HepG2 (cell line): ENCODE measurements around the gene NGEF. TPM values are rescaled to one million over a fixed set of nuclear protein-coding genes. Genes with fewer than 3 reads are reported as not detected.

Source experiments
- CTCF ChIP-seq: sonication (generic); formaldehyde crosslinking; IDR thresholded peaks from 2 replicates; pipeline ENCODE4 v1.5.0; 2020; ENCODE audit warnings: mild to moderate bottlenecking, missing genetic modification reagents, moderate library complexity
- ERF ChIP-seq: IDR thresholded peaks from 2 replicates; pipeline ENCODE4 v1.6.1; 2018; ENCODE audit warnings: missing biosample characterization, missing genetic modification reagents
- FOXP4 ChIP-seq: sonication (generic); formaldehyde crosslinking; IDR thresholded peaks from 2 replicates; pipeline ENCODE4 v1.4.0; 2020; ENCODE audit warnings: missing genetic modification reagents
- GATAD2A ChIP-seq: IDR thresholded peaks from 2 replicates; pipeline ENCODE4 v1.6.1; 2016
- GPBP1L1 ChIP-seq: sonication (generic); formaldehyde crosslinking; IDR thresholded peaks from 2 replicates; pipeline ENCODE4 v1.5.0; 2020; ENCODE audit warnings: mild to moderate bottlenecking, missing genetic modification reagents
- HMGA1 ChIP-seq: sonication (generic); formaldehyde crosslinking; conservative IDR thresholded peaks from 2 replicates; pipeline ENCODE4 v1.4.0; 2020; ENCODE audit warnings: missing genetic modification reagents
- HNRNPH1 ChIP-seq: fragments of 200-400 bp; formaldehyde crosslinking; optimal IDR thresholded peaks from 2 replicates; pipeline ENCODE3; 2017; ENCODE audit warnings: mild to moderate bottlenecking, low read depth, low read length
- NR0B2 ChIP-seq: sonication (generic); formaldehyde crosslinking; IDR thresholded peaks from 2 replicates; pipeline ENCODE4 v1.4.0; 2020; ENCODE audit warnings: mild to moderate bottlenecking, missing genetic modification reagents
- NR2F6 ChIP-seq, 2 experiments: IDR thresholded peaks; 2 replicates each; pipeline ENCODE4 v1.6.1; 2016; ENCODE audit warnings: antibody characterized with exemption in 1 of 2, mild to moderate bottlenecking in 1 of 2
- RAD21 ChIP-seq: fragments of 450-650 bp; formaldehyde crosslinking; IDR thresholded peaks from 2 replicates; pipeline ENCODE4 v1.5.0; 2020; ENCODE audit warnings: mild to moderate bottlenecking
- RFX3 ChIP-seq: IDR thresholded peaks from 2 replicates; pipeline ENCODE4 v1.6.1; 2016; ENCODE audit warnings: missing biosample characterization, missing genetic modification reagents
- TAF15 ChIP-seq: fragments of 200-400 bp; formaldehyde crosslinking; IDR thresholded peaks from one replicate; pipeline ENCODE4 v1.6.1; 2018; ENCODE audit warnings: mild to moderate bottlenecking, low read depth, low read length; ENCODE audit not compliant: poor library complexity, severe bottlenecking
- TARDBP ChIP-seq: sonication (generic); formaldehyde crosslinking; IDR thresholded peaks from 2 replicates; pipeline ENCODE4 v1.8.0; 2022; ENCODE audit warnings: mild to moderate bottlenecking, missing genetic modification reagents
- THAP7 ChIP-seq: sonication (generic); formaldehyde crosslinking; IDR thresholded peaks from 2 replicates; pipeline ENCODE4 v1.8.1; 2023; ENCODE audit warnings: mild to moderate bottlenecking, missing genetic modification reagents
- ZNF136 ChIP-seq: sonication (generic); formaldehyde crosslinking; IDR thresholded peaks from 2 replicates; pipeline ENCODE4 v1.8.1; 2022; ENCODE audit warnings: low read depth, mild to moderate bottlenecking, moderate library complexity, missing genetic modification reagents
- ZNF180 ChIP-seq: sonication (generic); formaldehyde crosslinking; IDR thresholded peaks from 2 replicates; pipeline ENCODE4 v1.4.0; 2020; ENCODE audit warnings: low read depth, missing genetic modification reagents, borderline replicate concordance
- ZNF263 ChIP-seq: sonication (generic); formaldehyde crosslinking; IDR thresholded peaks from 2 replicates; pipeline ENCODE4 v1.4.0; 2020; ENCODE audit warnings: missing genetic modification reagents
- ZNF350 ChIP-seq: sonication (generic); formaldehyde crosslinking; IDR thresholded peaks from 2 replicates; pipeline ENCODE4 v1.4.0; 2020; ENCODE audit warnings: mild to moderate bottlenecking, low read depth, missing genetic modification reagents, borderline replicate concordance
- polyA plus RNA-seq, 8 experiments: library from polyadenylated mRNA; depleted of rRNA in 3 of 8; stranded (reverse) in 7 of 8; unstranded in 1 of 8; fragments of >200 nt; fragmentation: Illumina TruSeq in 4 of 8; extraction: Trizol in 4 of 8; gene quantifications; 2 replicates each; pipeline versions ENCODE4 v1.2.1 to v1.2.3, GENCODE V29; 2011 to 2016; ENCODE audit warnings: low read depth in 4 of 8, missing spikeins in 1 of 8, mixed read lengths in 1 of 8; ENCODE audit not compliant: insufficient read depth in 1 of 8
- total RNA-seq, 5 experiments: library from RNA; depleted of rRNA; stranded (reverse); fragments of >200 nt; fragmentation: Illumina TruSeq; extraction: Trizol; gene quantifications; 2 replicates each; pipeline ENCODE4 v1.2.3, GENCODE V29; 2016; ENCODE audit warnings: low read depth in 1 of 5

NGEF gene
- total and polyA plus RNA-seq, 2 of the 13 experiments (the other 11 are each of a cell fraction or from before 2014, with no cell fraction given): 14.4 to 36.9 TPM

- TF ChIP-seq NR0B2 (CRISPR knock-in tag) (no peak), TAF15 (no peak), ERF (CRISPR knock-in tag) (peak; percentile 86; the same call in 1 of the 2 replicates), THAP7 (CRISPR knock-in tag) (no peak), HNRNPH1 (no peak), NR2F6 (IDR thresholded peaks at IDR 0.05) (peak; percentile 50; the same call in 1 of the 2 replicates), NR2F6 (CRISPR knock-in tag; IDR thresholded peaks at IDR 0.05) (peak; percentile 84), RFX3 (CRISPR knock-in tag) (no peak), GATAD2A (CRISPR knock-in tag) (peak; percentile 99), ZNF180 (no peak), FOXP4 (CRISPR knock-in tag) (peak; percentile 89), ZNF263 (no peak), TARDBP (peak; percentile 99), ZNF136 (CRISPR knock-in tag) (no peak), RAD21 (CRISPR knock-in tag) (peak; percentile 48; the same call in 1 of the 2 replicates), ZNF350 (CRISPR knock-in tag) (peak; percentile 47; the same call in 1 of the 2 replicates), GPBP1L1 (CRISPR knock-in tag) (no peak), CTCF (CRISPR knock-in tag) (0 out of 2 replicates have a peak, but pooled peaks have one; percentile 22), HMGA1 (CRISPR knock-in tag) (no peak)
Measured at GRCh38 chr2:232857158-232857563, 155.9 kb downstream of the NGEF start (continued).
